HCT116 (cell line): ENCODE results near the gene S100A3.

Experiments
- ATF3 ChIP-seq: IDR thresholded peaks from 2 replicates; pipeline ENCODE4 v1.6.1; 2012
- CTCF ChIP-seq, 3 experiments: fragments of 200-600 bp in 1 of 3; sonication (generic) in 1 of 3; IDR thresholded peaks in 2 of 3; conservative IDR thresholded peaks in 1 of 3; 2 replicates each; pipeline ENCODE4 v1.5.1; 2012 to 2017; ENCODE audit warnings: low read depth in 2 of 3, low read length in 2 of 3, antibody characterized with exemption in 1 of 3, borderline replicate concordance in 1 of 3, control low read depth in 1 of 3, mild to moderate bottlenecking in 1 of 3, mixed read lengths in 1 of 3, mixed run types in 1 of 3, moderate library complexity in 1 of 3; ENCODE audit not compliant: insufficient read depth in 1 of 3
- EGR1 ChIP-seq: IDR thresholded peaks from 2 replicates; pipeline ENCODE4 v1.6.1; 2012; ENCODE audit warnings: low read depth
- EZH2phosphoT487 ChIP-seq: fragments of 200-600 bp; IDR thresholded peaks from 2 replicates; pipeline ENCODE4 v1.6.1; 2018; ENCODE audit warnings: antibody characterized with exemption, borderline replicate concordance
- JUND ChIP-seq: IDR thresholded peaks from 2 replicates; pipeline ENCODE4 v1.6.1; 2012
- MAX ChIP-seq: IDR thresholded peaks from 2 replicates; pipeline ENCODE4 v1.6.1; 2012
- POLR2A ChIP-seq: IDR thresholded peaks from 2 replicates; pipeline ENCODE4 v1.7.0; 2011; ENCODE audit warnings: borderline replicate concordance; ENCODE audit not compliant: insufficient read depth, insufficient read length; ENCODE audit errors: extremely low read depth
- POLR2AphosphoS5 ChIP-seq: IDR thresholded peaks from 2 replicates; pipeline ENCODE4 v1.6.1; 2011; ENCODE audit warnings: mild to moderate bottlenecking, low read depth, low read length, moderate library complexity
- RAD21 ChIP-seq: IDR thresholded peaks from 2 replicates; pipeline ENCODE4 v1.6.1; 2012; ENCODE audit warnings: low read depth, mild to moderate bottlenecking
- REST ChIP-seq: IDR thresholded peaks from 2 replicates; pipeline ENCODE4 v1.6.1; 2012; ENCODE audit warnings: low read depth
- SP1 ChIP-seq: IDR thresholded peaks from 2 replicates; pipeline ENCODE4 v1.6.1; 2012; ENCODE audit warnings: low read depth
- ZFX ChIP-seq: fragments of 450-650 bp; IDR thresholded peaks from 2 replicates; pipeline ENCODE4 v1.6.1; 2017

- TF ChIP-seq ATF3 (no peak), POLR2A (no peak), MAX (no peak), JUND (no peak), EZH2phosphoT487 (no peak), CTCF (IDR thresholded peaks at IDR 0.05 in 2 of 3, conservative IDR thresholded peaks at IDR 0.05 in 1 of 3; ENCODE audit: borderline replicate concordance in 1 of 3, insufficient read depth in 1 of 3, low read depth in 2 of 3, low read length in 2 of 3) (no peak), SP1 (no peak), RAD21 (no peak), REST (no peak), EGR1 (no peak), ZFX (no peak), POLR2AphosphoS5 (no peak)
Observed at GRCh38 chr1:153571706-153572105, 22.6 kb upstream of the S100A3 start.
